SKM-1 (cell line): ENCODE data around the gene C1orf52.
A peak's percentile ranks its signal among the peaks of the same experiment; 100 is the strongest.

Experiments used
- DNase-seq: peaks from one replicate; lab custom pipeline; 2025; ENCODE audit not compliant: unreplicated experiment; lab: John Stamatoyannopoulos, UW

C1orf52 gene

GRCh38 chr1:85237613-85238012, 21.8 kb downstream of the C1orf52 start:
- no peak for DNase-seq

- DNase-seq, result no peak
Measured at GRCh38 chr1:85230305-85230977, 29.0 kb downstream of the C1orf52 start.

GRCh38 chr1:85229574-85230097, 29.8 kb downstream of the C1orf52 start:
- DNase-seq, result no peak

- no peak for DNase-seq
Measured at GRCh38 chr1:85228972-85229371, 30.5 kb downstream of the C1orf52 start.

DNA sequence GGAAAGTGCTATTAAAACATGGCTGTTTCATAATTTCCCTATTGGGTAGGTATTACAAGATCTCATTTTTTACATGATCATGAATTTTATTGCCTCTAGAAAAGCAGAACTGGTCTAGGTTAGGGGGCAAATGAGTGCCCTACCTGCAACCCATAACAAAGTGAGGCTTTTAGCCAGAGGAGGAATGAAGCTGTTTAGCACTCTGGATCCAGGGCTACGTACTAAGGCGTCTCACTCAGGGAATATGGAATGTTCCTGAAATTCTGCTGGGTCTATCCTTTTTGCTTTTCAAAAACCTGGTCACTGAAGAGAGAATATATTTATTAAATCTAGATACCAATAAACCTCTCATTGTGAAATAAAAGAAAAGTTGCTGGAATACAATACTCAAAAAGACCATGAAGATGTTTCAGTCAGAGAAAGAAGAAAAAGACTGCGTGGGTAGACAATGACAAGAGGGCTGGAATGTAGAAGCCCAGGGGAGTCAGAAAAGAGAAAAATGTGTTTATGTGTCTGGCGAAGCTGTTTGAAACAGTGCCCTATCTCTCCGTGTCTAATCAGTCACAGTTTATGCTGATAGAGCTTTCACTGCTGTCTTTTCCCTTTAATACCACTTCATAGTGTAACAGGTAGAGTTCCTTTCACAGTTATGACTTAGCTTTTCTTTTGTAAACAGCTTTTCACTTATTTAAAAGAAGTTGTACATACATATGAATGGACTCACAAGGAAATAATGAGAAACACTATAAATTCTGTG, 33.7 kb downstream of the C1orf52 start:
- DNase-seq, result no peak

- no peak for DNase-seq
Measured at GRCh38 chr1:85224734-85225623, 34.5 kb downstream of the C1orf52 start.

DNA sequence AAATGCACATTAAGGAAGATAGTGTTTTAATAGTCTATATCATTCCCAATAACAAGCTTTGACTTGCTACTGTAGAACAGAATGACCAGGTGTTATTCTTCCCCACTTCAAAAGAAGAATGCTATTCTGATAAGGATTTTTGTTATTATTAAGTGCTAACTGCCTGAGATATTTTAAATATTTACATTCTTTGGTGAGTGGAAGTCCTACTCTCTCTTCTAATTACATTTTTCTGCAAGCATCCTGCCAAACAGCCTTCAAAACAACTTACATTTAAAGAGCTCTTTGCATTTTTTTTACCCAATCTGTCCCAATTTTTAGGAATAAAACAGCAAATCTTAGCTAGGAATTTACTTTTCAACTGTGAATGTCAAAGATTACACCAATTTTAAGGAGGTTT, 35.2 kb downstream of the C1orf52 start:
- no peak for DNase-seq

- DNase-seq, result no peak
Measured at GRCh38 chr1:85223334-85223733, 36.1 kb downstream of the C1orf52 start.

DNA sequence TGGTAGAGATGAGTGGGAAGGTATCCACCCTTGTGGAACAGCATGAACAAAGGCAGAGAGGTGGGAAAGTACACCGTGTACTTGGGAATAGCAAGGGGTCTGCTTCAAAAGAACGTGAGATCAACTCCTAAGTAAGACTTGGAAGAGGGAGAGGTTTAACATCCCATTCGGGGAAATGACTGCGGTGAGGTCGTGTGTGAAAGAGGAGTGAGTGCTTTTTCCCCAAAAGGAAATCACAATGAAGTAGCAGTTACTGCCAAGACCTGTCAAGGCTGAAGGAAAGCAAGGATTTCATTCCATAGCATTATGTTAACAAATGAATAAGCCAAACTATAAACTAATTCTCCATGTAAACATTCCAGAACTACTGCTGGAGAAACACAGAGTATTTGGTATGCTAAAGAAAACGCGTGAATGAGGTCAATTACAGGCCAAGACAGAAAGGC, 38.7 kb downstream of the C1orf52 start:
- no peak for DNase-seq

DNA sequence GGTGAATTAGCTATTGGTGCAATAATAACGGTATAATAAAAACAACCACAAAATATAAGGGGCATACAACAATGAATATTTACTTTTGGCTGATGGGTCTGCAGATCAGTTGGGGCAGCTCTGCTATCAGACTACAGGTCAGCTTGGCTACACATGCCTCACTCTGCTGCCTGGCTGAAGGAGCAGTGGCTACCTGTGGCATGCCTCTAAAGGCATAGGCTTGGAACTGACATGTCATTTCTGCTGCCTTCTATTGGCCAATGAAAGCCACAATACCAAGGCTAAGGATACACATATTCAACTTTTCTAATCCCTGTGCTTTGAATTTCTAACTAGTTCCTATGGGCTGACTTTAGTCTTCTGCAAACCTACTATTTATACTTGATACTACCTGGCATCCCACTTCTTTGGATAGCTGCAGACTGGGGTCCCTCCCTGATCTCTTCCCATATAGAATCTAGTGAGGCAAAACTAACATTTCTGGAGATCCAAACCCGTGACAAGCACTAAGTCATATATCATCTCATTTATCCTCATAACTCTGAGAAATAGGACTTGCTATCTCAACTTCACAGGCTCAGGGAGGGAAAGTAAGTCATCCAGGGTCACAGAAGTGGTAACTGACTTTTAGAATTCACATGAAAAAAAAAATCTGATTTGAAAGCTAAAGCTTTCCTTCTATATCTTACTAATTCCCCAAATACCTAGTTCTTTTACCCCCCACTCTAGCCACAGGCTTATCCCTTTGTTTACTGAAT, 39.4 kb downstream of the C1orf52 start:
- no peak for DNase-seq

GRCh38 chr1:85216697-85217096, 42.8 kb downstream of the C1orf52 start:
- no peak for DNase-seq

GRCh38 chr1:85214654-85215053, 44.8 kb downstream of the C1orf52 start:
- DNase-seq, result no peak

DNA sequence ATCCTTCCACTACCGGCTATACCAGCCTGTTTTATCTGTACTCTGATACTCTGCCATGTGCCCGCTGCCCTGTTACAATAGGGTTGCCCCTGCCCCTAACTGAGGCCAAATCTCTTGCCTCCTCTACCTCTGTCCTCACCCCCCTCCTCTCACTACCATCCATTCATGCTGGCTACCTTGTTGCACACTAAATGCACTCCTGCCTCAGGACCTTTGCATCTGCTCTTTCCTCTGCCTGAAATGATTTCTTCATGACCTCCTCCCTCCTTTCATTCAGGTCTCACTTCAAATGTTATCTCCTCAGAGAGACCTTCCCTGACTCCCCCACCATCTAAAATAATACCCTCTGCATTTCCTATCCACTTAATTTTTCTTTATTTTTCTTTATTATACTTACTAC, 51.0 kb downstream of the C1orf52 start:
- no peak for DNase-seq

GRCh38 chr1:85203573-85204171, 55.8 kb downstream of the C1orf52 start:
- no peak for DNase-seq

GRCh38 chr1:85202864-85203255, 56.6 kb downstream of the C1orf52 start:
- no peak for DNase-seq

- no peak for DNase-seq
Measured at GRCh38 chr1:85202092-85202863, 57.2 kb downstream of the C1orf52 start.

- DNase-seq, result peak; percentile 10
Measured at GRCh38 chr1:85201340-85202091, 57.9 kb downstream of the C1orf52 start.

- peak; percentile 72 for DNase-seq
Measured at GRCh38 chr1:85200463-85201339, 58.8 kb downstream of the C1orf52 start, which contains the start of gene SYDE2. Gene SYDE2 (minus strand): TSS chr1:85201016. CDS start chr1:85200996, 20 bp downstream.
